ENCODE measurements around the gene MTCH1. TPM values are rescaled to one million over a fixed set of nuclear protein-coding genes. Genes with fewer than 3 reads are reported as not detected.

The MTCH1 gene
- total and polyA plus RNA-seq, 4 donors = 120 to 210 (median 157) TPM

DNA sequence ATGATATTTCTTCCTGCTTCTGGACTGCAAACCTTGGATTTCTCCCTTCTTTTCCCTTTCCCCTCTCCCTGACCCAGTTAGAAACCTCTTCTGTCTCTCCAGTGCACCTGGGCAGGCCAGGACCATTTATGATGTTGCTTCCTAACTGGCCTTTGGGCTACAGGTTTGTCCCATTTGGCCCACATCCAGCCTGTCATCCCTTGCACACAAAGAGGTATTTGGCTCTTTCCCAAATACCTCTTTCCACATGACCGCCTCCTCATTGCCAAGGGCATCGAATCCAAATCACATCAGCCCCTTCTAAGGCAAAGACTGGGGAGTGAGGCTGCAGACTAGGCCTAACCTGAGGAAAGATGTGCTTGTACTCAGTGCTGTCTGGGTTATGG lies 33.1 kb upstream of the MTCH1 start:
- Histone ChIP-seq H3K9me3 (ENCODE audit: control insufficient read depth in 4 of 4, insufficient read depth in 3 of 4, low read length in 3 of 4) (no peaks in the 10 kb centered on the region), H3K4me1 (ENCODE audit: control insufficient read depth in 5 of 5, insufficient read depth in 5 of 5, low read length in 5 of 5) (peaks cover 0 to 3% (median 0%) of the 10 kb centered on the region in 5 donors), H3K27me3 (ENCODE audit: control insufficient read depth in 3 of 3, insufficient read depth in 3 of 3, low read length in 2 of 3) (no peaks in the 10 kb centered on the region), H3K27ac (ENCODE audit: low read depth in 1 of 2, low read length in 1 of 2) (no peak overlapping the region), H3K4me3 (no peak overlapping the region), H3K36me3 (ENCODE audit: control insufficient read depth in 4 of 4, insufficient read depth in 4 of 4, low read length in 4 of 4) (peaks cover 0 to 6% (median 0%) of the 10 kb centered on the region in 4 donors), H3K9ac (ENCODE audit: insufficient read depth in 1 of 2, low read length in 2 of 2) (no peak overlapping the region)
- DNase-seq (peak in 1 of 3 donors; percentile 18), ATAC-seq (ENCODE audit: insufficient read depth, low FRiP score) (no peak)
- WGBS, 2 donors = 53 to 71% methylated on average over 2 of the region's 2 CpGs
- no peak for TF ChIP-seq CTCF (IDR thresholded peaks at IDR 0.05; ENCODE audit: control extremely low read depth, extremely low read depth)

DNA sequence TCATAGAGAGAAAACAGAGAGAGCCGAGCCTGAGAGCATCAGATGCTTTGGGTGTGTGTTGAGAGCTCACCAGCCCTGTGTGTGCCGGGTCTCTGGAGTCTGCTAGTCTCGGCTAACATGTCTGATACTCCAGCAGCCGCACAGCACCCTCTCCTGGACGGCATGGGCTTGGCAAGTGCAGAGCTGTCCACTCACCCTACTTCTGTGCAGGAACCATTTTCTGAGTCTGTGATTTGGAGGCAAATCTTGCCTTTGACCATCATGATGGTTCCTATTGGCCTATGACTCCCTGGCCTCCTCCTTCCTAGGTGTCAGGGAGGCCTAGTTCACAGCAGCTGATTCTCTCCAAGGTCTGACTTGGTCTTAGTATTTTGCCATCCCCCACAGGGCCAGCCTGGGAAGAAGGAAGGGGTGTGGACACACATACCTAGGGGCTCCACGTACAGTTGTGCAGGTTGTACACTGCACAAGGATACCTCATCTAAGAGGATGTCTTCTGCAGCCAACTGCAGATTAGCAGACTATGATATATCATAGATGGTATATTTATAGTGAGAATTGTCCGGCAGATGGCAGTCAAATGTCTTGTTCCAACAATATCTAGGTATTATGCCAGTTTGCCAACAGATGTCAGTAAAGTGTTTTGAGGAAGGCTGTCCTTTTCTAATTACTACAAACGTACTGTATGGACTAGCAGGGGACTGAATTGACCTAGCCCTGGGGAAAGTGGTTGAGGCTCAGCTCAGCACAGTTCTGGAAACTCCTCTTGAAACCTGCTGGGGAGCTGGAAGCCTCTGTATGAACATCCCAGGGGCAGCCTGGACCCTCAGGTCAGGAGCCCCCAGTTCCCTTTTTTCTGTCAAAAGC lies 32.4 kb upstream of the MTCH1 start:
- DNase-seq = peak; percentile 87 to 90 (median 90)
- Histone ChIP-seq H3K4me3 (no peak overlapping the region), H3K27ac (ENCODE audit: low read depth in 1 of 2, low read length in 1 of 2) (peak overlapping the region in 1 of 2 donors; percentile 35), H3K4me1 (ENCODE audit: control insufficient read depth in 5 of 5, insufficient read depth in 5 of 5, low read length in 5 of 5) (peaks cover 0 to 3% (median 0%) of the 10 kb centered on the region in 5 donors), H3K9me3 (ENCODE audit: control insufficient read depth in 4 of 4, insufficient read depth in 3 of 4, low read length in 3 of 4) (no peaks in the 10 kb centered on the region), H3K27me3 (ENCODE audit: control insufficient read depth in 3 of 3, insufficient read depth in 3 of 3, low read length in 2 of 3) (no peaks in the 10 kb centered on the region), H3K9ac (ENCODE audit: insufficient read depth in 1 of 2, low read length in 2 of 2) (no peak overlapping the region), H3K36me3 (ENCODE audit: control insufficient read depth in 4 of 4, insufficient read depth in 4 of 4, low read length in 4 of 4) (peaks cover 0 to 6% (median 0%) of the 10 kb centered on the region in 4 donors)
- TF ChIP-seq CTCF (IDR thresholded peaks at IDR 0.05; ENCODE audit: control extremely low read depth, extremely low read depth) = peak; percentile 89
- 4 to 6% methylated on average over 8 of the region's 8 CpGs for WGBS, 2 donors
- ATAC-seq (ENCODE audit: insufficient read depth, low FRiP score) = peak; percentile 94

DNA sequence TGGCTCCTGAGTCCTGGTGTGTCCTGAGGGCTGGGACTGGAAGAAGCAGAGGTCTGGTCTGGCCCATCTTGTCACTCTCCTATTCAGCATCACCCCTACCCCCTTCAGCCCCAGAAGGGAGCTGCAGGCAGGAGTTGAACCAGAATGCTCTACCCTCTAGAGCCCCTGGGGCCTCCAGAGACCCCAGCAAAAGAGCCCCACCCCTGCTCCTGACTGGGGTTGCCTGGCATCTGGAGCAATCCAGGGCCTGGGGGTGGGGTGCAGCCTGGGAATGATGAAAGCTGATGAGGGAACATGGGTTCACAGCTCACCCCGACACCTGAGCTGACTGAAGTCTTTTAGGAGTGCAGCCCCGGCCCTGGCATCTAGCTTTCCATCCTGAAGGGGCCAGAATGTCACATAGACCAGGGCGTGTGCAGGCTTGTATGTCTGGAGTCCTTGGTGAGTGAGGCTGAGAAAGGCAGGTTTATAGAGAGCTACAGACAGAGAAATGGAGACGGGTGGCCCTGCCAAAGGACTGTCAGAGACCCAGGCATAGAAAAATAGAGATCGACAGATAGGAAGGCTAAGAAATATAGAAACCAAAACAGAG lies 31.7 kb upstream of the MTCH1 start:
- Histone ChIP-seq H3K36me3 (ENCODE audit: control insufficient read depth in 4 of 4, insufficient read depth in 4 of 4, low read length in 4 of 4) (peaks cover 0 to 6% (median 0%) of the 10 kb centered on the region in 4 donors), H3K27me3 (ENCODE audit: control insufficient read depth in 3 of 3, insufficient read depth in 3 of 3, low read length in 2 of 3) (no peaks in the 10 kb centered on the region), H3K4me3 (no peak overlapping the region), H3K9me3 (ENCODE audit: control insufficient read depth in 4 of 4, insufficient read depth in 3 of 4, low read length in 3 of 4) (no peaks in the 10 kb centered on the region), H3K27ac (ENCODE audit: low read depth in 1 of 2, low read length in 1 of 2) (no peak overlapping the region), H3K9ac (ENCODE audit: insufficient read depth in 1 of 2, low read length in 2 of 2) (no peak overlapping the region), H3K4me1 (ENCODE audit: control insufficient read depth in 5 of 5, insufficient read depth in 5 of 5, low read length in 5 of 5) (peaks cover 0 to 3% (median 0%) of the 10 kb centered on the region in 5 donors)
- no peak for DNase-seq
- ATAC-seq (ENCODE audit: insufficient read depth, low FRiP score) = no peak
- 65 to 70% methylated on average over 5 of the region's 5 CpGs for WGBS, 2 donors
- TF ChIP-seq CTCF (IDR thresholded peaks at IDR 0.05; ENCODE audit: control extremely low read depth, extremely low read depth) = no peak
